ENCODE data around the gene DLX2. TPM values are rescaled to one million over a fixed set of nuclear protein-coding genes. Genes with fewer than 3 reads are reported as not detected.

The DLX2 gene
- total RNA-seq, 2 donors from 2014 or later: not detected

DNA sequence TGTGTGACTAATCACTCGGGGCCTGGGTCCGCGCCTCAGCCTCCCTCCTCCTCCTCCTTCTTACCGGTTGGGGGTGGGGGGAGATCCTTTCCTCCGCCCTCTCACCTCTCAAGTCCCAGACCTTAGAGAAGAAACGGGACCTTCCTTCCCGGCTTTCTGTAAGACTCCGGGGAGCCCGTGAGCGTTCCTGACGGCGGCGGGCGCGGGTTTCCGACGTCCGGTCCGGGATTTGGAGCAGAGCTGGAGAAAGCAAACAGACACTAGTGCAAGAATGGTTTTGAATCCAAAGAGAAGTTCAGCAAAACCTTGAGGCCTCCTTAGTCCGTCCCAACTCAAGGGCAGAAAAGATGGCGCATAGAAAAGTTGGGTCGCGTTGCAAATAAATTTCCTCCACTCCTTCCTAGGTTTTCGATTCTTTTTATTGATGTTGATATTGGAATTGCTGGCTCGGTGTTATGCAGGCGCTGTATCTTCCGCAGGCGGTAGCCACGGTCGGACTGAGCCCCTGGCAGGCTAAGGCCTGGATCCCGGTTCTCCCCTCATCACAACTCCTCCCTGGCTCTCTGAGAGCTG lies 15.4 kb downstream of the DLX2 start:
- Mint-ChIP-seq H3K36me3 (ENCODE audit: low read depth) (no peaks in the 10 kb centered on the region), H3K27ac (peak overlapping the region; percentile 92), H3K4me3 (peak overlapping the region; percentile 85), H3K27me3 (peaks cover 87% of the 10 kb centered on the region), H3K4me1 (peaks cover 46% of the 10 kb centered on the region)
- no peak for ATAC-seq
- no peaks in the 10 kb centered on the region for H3K9me3 ChIP-seq (ENCODE audit: control insufficient read depth, low read length, poor library complexity, severe bottlenecking)
- no peak for DNase-seq

GRCh38 chr2:172086241-172087206 lies 16.2 kb downstream of the DLX2 start:
- peak; percentile 71 for ATAC-seq
- Mint-ChIP-seq H3K27me3 (peaks cover 87% of the 10 kb centered on the region), H3K4me1 (peaks cover 46% of the 10 kb centered on the region), H3K4me3 (peak overlapping the region; percentile 85), H3K27ac (peak overlapping the region; percentile 92), H3K36me3 (ENCODE audit: low read depth) (no peaks in the 10 kb centered on the region)
- H3K9me3 ChIP-seq (ENCODE audit: control insufficient read depth, low read length, poor library complexity, severe bottlenecking): peaks cover 3% of the 10 kb centered on the region
- DNase-seq: peak in 2 of 3 donors; percentile 52 to 54

DNA sequence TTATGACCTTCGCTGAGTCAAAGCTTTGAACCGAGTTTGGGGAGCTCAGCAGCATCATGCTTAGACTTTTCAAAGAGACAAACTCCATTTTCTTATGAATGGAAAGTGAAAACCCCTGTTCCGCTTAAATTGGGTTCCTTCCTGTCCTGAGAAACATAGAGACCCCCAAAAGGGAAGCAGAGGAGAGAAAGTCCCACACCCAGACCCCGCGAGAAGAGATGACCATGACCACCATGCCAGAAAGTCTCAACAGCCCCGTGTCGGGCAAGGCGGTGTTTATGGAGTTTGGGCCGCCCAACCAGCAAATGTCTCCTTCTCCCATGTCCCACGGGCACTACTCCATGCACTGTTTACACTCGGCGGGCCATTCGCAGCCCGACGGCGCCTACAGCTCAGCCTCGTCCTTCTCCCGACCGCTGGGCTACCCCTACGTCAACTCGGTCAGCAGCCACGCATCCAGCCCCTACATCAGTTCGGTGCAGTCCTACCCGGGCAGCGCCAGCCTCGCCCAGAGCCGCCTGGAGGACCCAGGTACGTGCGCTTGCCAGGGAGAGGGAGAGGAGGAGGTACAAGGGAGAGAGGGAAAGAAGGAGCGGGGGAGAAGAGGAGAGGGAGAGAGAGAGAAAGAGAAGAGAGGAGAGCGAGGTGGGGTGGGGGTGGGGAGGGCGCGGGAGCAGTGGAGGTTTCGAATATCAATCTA lies 17.1 kb downstream of the DLX2 start, which contains the start of gene DLX1:
TSS of gene DLX1 (plus strand) at position 48 of the 700 bp plus-strand sequence. CDS start at position 219, 171 bp downstream.
- H3K36me3 Mint-ChIP-seq (ENCODE audit: low read depth): no peaks in the 10 kb centered on the region
- no peak for ATAC-seq

GRCh38 chr2:172084645-172085459 lies 17.8 kb downstream of the DLX2 start:
- no peak for DNase-seq
- Mint-ChIP-seq H3K27ac (peak overlapping the region; percentile 92), H3K27me3 (peaks cover 90% of the 10 kb centered on the region), H3K36me3 (ENCODE audit: low read depth) (no peaks in the 10 kb centered on the region), H3K4me3 (peak overlapping the region; percentile 85), H3K4me1 (peaks cover 51% of the 10 kb centered on the region)
- peaks cover 6% of the 10 kb centered on the region for H3K9me3 ChIP-seq (ENCODE audit: control insufficient read depth, low read length, poor library complexity, severe bottlenecking)
- peak; percentile 67 for ATAC-seq

More for the DNA sequence above, 17.1 kb downstream of the DLX2 start, which contains the start of gene DLX1:
- Mint-ChIP-seq H3K4me3 (peak within 1 kb of the TSS; percentile 85), H3K4me1 (peaks cover 46% of the 10 kb centered on the region), H3K27ac (peak within 1 kb of the TSS; percentile 92), H3K27me3 (peaks cover 90% of the 10 kb centered on the region)
- DNase-seq: no peak
- peaks cover 3% of the 10 kb centered on the region for H3K9me3 ChIP-seq (ENCODE audit: control insufficient read depth, low read length, poor library complexity, severe bottlenecking)

DNA sequence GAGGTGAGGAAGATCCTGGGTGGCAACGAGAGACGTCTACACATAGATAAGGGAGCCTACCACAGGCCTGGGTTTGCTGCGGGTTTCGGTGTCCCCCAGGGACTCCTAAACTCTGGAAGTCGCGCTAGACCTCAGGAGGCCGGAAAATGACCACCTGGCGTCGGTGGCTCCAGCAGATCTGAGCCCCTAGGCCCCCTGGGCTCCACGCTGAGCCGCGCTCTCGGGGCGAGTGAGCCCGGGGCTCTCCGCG lies 18.4 kb downstream of the DLX2 start:
- peaks cover 91% of the 10 kb centered on the region for H3K27me3 Mint-ChIP-seq

GRCh38 chr2:172083628-172084394 lies 18.9 kb downstream of the DLX2 start:
- ATAC-seq: no peak
- H3K4me1 Mint-ChIP-seq: peaks cover 50% of the 10 kb centered on the region
- H3K4me3 Mint-ChIP-seq: peak overlapping the region; percentile 85
- peak overlapping the region; percentile 92 for H3K27ac Mint-ChIP-seq
- peaks cover 96% of the 10 kb centered on the region for H3K27me3 Mint-ChIP-seq
- H3K9me3 ChIP-seq (ENCODE audit: control insufficient read depth, low read length, poor library complexity, severe bottlenecking): peaks cover 6% of the 10 kb centered on the region
- DNase-seq: no peak
- peaks cover 2% of the 10 kb centered on the region for H3K36me3 Mint-ChIP-seq (ENCODE audit: low read depth)

More for the DNA sequence above, 18.4 kb downstream of the DLX2 start:
- DNase-seq (no peak), ATAC-seq (no peak)
- peaks cover 6% of the 10 kb centered on the region for H3K9me3 ChIP-seq (ENCODE audit: control insufficient read depth, low read length, poor library complexity, severe bottlenecking)
- peak overlapping the region; percentile 92 for H3K27ac Mint-ChIP-seq
- H3K4me1 Mint-ChIP-seq: peaks cover 50% of the 10 kb centered on the region
- H3K4me3 Mint-ChIP-seq: peak overlapping the region; percentile 85
- H3K36me3 Mint-ChIP-seq (ENCODE audit: low read depth): no peaks in the 10 kb centered on the region

GRCh38 chr2:172082944-172083627 lies 19.6 kb downstream of the DLX2 start:
- Mint-ChIP-seq H3K36me3 (ENCODE audit: low read depth) (peaks cover 2% of the 10 kb centered on the region), H3K4me1 (peaks cover 43% of the 10 kb centered on the region), H3K27ac (peak overlapping the region; percentile 92), H3K4me3 (peak overlapping the region; percentile 85), H3K27me3 (peaks cover 96% of the 10 kb centered on the region)
- peaks cover 6% of the 10 kb centered on the region for H3K9me3 ChIP-seq (ENCODE audit: control insufficient read depth, low read length, poor library complexity, severe bottlenecking)
- ATAC-seq (no peak), DNase-seq (no peak)

GRCh38 chr2:172082105-172082943 lies 20.4 kb downstream of the DLX2 start:
- DNase-seq (no peak), ATAC-seq (no peak)
- Mint-ChIP-seq H3K27ac (peak overlapping the region; percentile 92), H3K36me3 (ENCODE audit: low read depth) (peaks cover 2% of the 10 kb centered on the region), H3K4me1 (peaks cover 42% of the 10 kb centered on the region), H3K4me3 (peak overlapping the region; percentile 85), H3K27me3 (peaks cover 91% of the 10 kb centered on the region)
- H3K9me3 ChIP-seq (ENCODE audit: control insufficient read depth, low read length, poor library complexity, severe bottlenecking): peaks cover 6% of the 10 kb centered on the region

DNA sequence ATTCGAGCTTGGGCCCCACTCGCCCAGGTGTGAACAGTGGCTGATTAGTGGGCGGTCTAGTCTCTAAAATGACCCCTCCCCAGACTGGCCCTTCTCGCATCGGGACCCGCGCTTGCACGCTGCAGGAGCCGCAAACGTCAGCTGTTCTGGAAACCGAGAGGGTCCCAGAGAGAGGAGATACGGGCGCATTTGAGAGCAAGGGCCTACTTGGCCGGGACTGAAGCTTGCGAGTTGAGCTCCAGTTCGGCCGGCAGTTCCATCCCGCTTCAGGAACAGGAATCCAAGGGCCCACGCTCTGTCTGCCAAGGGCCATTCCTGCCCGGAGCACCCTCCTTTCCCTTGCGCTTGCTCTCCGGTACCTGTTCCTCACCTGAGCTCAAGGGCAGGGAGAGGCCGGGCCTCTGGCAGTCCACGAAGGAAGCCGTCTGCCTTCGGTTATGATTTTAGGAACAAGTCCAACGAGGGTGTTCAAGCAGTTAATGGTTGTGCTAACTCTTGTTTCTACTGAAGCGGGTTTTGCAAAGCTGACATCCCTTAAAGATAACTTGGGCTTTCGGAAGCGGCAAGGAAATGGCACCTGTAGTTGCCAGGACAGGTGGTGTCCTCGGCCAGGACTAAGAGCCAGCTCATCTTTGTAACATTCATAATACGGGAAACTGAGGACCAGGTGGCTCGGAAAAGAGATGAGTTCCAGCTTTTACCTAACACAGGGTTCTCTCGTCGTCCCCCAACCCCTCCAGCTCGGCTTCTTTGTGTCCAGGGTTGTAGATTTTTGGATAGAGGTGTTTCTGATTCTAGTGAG lies 21.3 kb downstream of the DLX2 start:
- H3K36me3 Mint-ChIP-seq (ENCODE audit: low read depth): peaks cover 2% of the 10 kb centered on the region
- peaks cover 35% of the 10 kb centered on the region for H3K4me1 Mint-ChIP-seq
- H3K27me3 Mint-ChIP-seq: peaks cover 90% of the 10 kb centered on the region
- ATAC-seq (no peak), DNase-seq (no peak)
- H3K27ac Mint-ChIP-seq: peak overlapping the region; percentile 92
- H3K4me3 Mint-ChIP-seq: peak overlapping the region; percentile 33
- peaks cover 6% of the 10 kb centered on the region for H3K9me3 ChIP-seq (ENCODE audit: control insufficient read depth, low read length, poor library complexity, severe bottlenecking)

- H3K9me3 ChIP-seq (ENCODE audit: control insufficient read depth, low read length, poor library complexity, severe bottlenecking): peaks cover 6% of the 10 kb centered on the region
- peaks cover 33% of the 10 kb centered on the region for H3K4me1 Mint-ChIP-seq
- H3K4me3 Mint-ChIP-seq: peak overlapping the region; percentile 8
- H3K36me3 Mint-ChIP-seq (ENCODE audit: low read depth): peaks cover 2% of the 10 kb centered on the region
- no peak for ATAC-seq
- DNase-seq: no peak
- H3K27me3 Mint-ChIP-seq: peaks cover 87% of the 10 kb centered on the region
- H3K27ac Mint-ChIP-seq: peak overlapping the region; percentile 92
Measured at GRCh38 chr2:172080641-172081220, 22.0 kb downstream of the DLX2 start.

Measured in T-helper 17 cell (primary cell).